Measurements from ENCODE around the gene TENT5C.

The TENT5C gene

GRCh38 chr1:117590273-117590925 is 15.4 kb upstream of the TENT5C start:
- no peak for DNase-seq (ENCODE audit: low read depth)
- TF ChIP-seq CTCF (IDR thresholded peaks at IDR 0.05; ENCODE audit: control insufficient read depth, extremely low read depth, insufficient read depth) = no peak
- no peak overlapping the region for H3K4me3 ChIP-seq (ENCODE audit: low read depth, low read length)

GRCh38 chr1:117591252-117591651 is 14.6 kb upstream of the TENT5C start:
- no peak for TF ChIP-seq CTCF (IDR thresholded peaks at IDR 0.05; ENCODE audit: control insufficient read depth, extremely low read depth, insufficient read depth)
- DNase-seq (ENCODE audit: low read depth) = peak; percentile 90
- H3K4me3 ChIP-seq (ENCODE audit: low read depth, low read length) = no peak overlapping the region

- H3K4me3 ChIP-seq (ENCODE audit: low read depth, low read length) = no peak overlapping the region
- peak; percentile 81 for DNase-seq (ENCODE audit: low read depth)
- no peak for TF ChIP-seq CTCF (IDR thresholded peaks at IDR 0.05; ENCODE audit: control insufficient read depth, extremely low read depth, insufficient read depth)
These were observed 13.7 kb upstream of the TENT5C start for GRCh38 chr1:117592155-117592554.

GRCh38 chr1:117594261-117594990 is 11.4 kb upstream of the TENT5C start:
- no peak for TF ChIP-seq CTCF (IDR thresholded peaks at IDR 0.05; ENCODE audit: control insufficient read depth, extremely low read depth, insufficient read depth)
- DNase-seq (ENCODE audit: low read depth) = no peak
- no peak overlapping the region for H3K4me3 ChIP-seq (ENCODE audit: low read depth, low read length)

GRCh38 chr1:117596023-117596720 is 9.7 kb upstream of the TENT5C start:
- TF ChIP-seq CTCF (IDR thresholded peaks at IDR 0.05; ENCODE audit: control insufficient read depth, extremely low read depth, insufficient read depth) = no peak
- H3K4me3 ChIP-seq (ENCODE audit: low read depth, low read length) = no peak overlapping the region
- DNase-seq (ENCODE audit: low read depth) = no peak

- no peak for TF ChIP-seq CTCF (IDR thresholded peaks at IDR 0.05; ENCODE audit: control insufficient read depth, extremely low read depth, insufficient read depth)
- no peak overlapping the region for H3K4me3 ChIP-seq (ENCODE audit: low read depth, low read length)
- no peak for DNase-seq (ENCODE audit: low read depth)
These were observed 7.4 kb upstream of the TENT5C start for GRCh38 chr1:117598489-117598888.
